HT1080 (cell line): Measurements from ENCODE around the gene PCMTD2. TPM values are rescaled to one million over a fixed set of nuclear protein-coding genes. Genes with fewer than 3 reads are reported as not detected.

Source experiments
- DNase-seq: peaks from one replicate; pipeline ENCODE4 v3.0.0-alpha.2; 2015; ENCODE audit warnings: low read depth
- total RNA-seq: library from RNA; depleted of rRNA; stranded (reverse); fragments of >200 nt; shearing (Covaris generic); gene quantifications from 2 replicates; pipeline ENCODE4 v1.2.3, GENCODE V29; 2014

Gene PCMTD2
- total RNA-seq, 1 experiment from 2014 or later: 11.7 TPM

DNA sequence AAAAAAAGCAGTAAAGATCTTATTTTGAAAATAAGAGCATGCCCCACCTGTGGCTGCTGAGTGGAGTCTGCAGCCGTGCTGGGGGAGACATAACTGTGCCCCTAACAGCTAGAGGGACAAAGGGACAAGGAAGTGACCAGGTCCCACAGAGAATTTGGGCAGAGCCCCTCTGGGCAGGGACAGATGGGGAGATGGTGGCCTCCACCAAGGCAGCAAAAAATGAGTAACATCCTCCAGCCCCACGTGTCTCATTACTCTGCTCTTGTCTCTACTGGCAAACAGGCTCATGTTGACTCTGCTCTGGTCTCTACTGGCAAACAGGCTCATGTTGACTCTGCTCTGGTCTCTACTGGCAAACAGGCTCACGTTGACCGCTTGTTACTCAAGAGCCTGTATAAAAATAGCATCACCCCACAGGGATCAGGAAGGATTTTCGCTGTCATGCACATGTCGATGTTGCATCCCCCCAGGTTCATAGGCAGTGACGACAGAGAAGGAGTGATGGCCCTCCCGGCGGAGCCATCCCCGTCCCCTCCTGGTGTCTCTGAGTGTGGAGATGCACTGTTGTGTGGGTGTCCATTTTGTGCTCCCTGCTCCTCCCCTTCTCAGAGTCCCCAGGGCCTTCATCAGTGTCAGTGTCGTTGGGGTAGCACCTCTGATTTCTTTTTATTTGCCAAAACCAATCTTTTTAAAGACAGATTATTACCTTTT, 17.3 kb upstream of the PCMTD2 start:
- no peak for DNase-seq

GRCh38 chr20:64238851-64239387, 16.6 kb upstream of the PCMTD2 start:
- DNase-seq: no peak

DNA sequence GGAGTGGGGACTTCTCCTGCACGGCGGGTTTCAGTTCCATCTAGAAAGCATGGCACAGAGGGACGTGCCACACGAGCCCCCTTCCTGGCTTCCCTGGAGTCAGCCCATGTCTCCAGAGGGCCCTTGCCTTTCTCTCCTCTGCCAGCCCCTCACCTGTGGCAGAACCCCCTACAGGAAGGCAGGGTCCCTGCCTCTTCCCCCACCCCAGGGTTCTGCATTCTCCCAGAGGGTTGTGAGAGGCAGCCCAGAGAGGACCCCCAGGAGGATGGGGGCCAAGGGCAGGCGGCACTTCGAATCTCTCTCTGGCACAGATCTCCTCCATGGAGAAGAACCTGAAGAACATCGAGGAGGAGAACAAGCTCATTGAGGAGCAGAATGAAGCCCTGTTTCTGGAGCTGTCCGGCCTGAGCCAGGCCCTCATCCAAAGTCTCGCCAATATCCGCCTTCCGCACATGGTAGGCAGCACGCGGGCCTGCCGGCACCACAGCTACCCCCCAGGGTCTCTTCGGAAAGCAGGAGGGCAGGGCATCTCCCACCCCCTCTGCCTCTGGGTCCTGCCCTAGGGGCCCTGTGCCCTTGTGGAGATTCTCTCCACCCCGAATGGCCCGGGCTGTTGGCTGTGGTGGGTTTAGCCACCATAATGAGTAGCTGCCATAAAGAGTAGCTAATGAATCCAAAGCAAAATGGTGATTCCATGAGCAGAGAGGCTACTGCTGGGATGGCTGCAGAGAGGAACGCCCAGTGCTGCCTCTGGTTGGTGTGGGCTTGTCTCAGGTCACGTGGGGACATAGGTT, 15.9 kb upstream of the PCMTD2 start:
- DNase-seq: no peak

DNA sequence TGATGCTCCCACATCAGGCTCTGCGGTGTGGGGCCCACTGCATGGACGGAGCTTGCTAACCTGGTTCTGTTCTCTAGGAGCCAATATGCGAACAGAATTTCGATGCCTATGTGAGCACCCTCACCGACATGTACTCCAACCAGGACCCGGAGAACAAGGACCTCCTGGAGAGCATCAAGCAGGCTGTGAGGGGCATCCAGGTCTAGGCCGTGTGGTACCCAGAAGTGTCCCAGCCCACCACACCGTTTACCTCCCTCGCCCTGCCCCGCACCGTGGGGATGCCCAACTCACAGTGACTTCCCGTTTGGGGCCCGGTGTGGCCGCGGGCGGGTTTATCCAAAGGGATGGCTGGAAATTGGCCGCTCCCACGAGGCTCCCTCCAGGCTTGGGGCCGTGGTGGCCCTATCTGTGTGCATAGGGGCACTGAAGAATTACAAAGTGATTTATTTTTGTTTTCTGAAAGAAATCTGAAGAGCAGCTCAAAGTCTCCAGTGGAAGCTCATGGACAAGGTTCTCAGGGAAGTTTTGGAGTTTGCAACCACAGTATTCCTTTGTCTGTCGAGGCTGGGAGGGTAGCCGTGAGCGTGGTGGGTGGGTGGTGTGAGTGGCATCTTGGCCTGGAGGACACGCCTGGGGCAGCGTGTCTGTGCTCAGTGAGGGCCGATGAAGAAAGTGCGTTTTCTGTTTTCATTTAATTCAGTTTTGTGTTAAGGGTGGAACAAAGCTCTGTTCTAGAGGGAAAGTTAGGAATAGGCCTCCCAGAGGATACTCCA, 15.1 kb upstream of the PCMTD2 start:
- DNase-seq: no peak

DNA sequence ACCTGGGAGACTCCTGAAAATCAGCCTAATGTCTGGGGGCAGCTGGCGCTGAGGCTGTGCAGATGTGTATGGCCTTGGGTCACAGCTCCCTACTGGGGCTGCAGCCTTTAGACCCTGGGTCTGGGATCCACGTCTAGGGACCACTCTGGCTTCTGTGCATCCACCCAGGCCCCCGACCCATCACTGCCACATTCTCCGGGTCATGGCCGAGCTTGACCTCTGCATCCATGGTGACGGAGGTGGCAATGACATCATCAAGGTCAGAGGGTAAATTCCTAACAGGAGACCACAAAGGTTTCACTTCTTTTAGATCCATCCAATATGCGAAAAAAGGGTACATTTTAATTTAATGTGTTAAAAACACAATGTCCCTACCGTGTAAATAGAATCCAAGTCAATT, 14.5 kb upstream of the PCMTD2 start:
- DNase-seq: no peak

DNA sequence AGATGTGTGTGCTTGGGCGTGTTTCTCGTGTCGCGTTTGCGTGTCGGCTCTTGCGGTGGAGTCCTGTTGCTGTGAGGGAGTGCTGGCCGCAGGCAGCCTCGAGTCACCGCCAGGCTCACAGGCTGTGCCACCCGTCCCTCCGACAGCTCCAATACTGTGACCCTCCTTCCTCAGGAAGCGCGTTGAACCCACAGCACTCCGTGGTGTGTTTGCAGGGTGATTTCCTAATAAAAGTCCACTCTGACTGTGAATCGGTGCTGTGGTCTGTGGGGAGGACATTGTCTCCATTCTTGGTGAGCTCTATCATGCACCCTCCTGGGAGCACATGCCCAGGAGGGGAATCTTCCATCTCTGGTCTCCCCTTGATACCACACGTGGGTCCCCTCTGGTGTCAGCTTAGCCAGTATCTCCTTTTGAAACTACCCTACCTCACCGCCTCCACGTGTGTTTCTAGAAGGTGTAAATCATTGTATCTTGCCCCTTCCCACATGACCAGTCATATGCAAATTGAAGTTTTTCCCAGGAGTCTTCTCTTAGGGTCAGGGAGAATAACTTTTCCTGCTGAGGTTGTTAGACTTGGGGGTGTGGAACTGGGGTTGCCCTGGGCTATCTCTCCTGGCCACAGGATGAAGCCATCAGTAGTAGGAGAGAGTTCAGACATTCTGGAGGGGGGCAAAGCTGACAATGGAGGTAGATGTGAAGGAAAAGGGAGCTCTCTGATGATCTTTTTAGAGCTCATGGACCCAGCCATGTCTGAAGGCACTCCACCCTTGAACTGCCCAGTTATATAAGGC, 13.3 kb upstream of the PCMTD2 start:
- DNase-seq: no peak

DNA sequence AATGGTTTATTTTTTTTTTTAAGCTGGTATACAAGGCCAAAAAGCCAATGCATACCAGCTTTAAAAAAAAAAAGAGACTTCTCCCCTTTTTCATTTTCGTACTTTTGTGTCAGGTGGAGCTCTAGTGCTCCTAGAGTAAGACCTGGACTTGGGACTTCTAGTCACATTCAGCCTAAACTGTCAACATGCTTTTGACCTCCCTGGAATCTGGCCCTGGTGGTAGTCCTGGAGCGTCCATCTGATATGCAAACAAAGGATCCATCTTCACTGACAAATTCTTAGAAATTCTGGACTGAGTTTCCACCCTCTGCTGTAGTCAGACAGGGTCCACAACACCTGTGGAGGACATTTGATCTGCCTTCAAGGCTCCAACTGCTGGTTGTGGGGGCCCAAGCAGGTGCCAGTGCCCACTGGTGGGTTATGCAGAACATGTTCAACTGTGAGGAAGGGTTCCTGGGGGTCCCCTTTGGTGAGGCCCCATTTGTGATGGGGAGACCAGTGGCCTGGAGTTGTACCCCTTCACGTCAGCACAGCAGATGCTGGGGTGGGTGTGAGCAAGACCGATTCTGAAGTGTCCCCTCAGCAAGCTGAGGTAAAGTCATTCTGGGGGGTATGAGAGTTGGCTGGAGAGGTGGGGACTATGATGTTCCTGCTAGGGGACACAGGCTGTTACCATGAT, 12.6 kb upstream of the PCMTD2 start:
- no peak for DNase-seq

- no peak for DNase-seq
Measured at GRCh38 chr20:64244281-64244805, 11.2 kb upstream of the PCMTD2 start.

GRCh38 chr20:64244870-64245603, 10.5 kb upstream of the PCMTD2 start:
- DNase-seq: no peak

DNA sequence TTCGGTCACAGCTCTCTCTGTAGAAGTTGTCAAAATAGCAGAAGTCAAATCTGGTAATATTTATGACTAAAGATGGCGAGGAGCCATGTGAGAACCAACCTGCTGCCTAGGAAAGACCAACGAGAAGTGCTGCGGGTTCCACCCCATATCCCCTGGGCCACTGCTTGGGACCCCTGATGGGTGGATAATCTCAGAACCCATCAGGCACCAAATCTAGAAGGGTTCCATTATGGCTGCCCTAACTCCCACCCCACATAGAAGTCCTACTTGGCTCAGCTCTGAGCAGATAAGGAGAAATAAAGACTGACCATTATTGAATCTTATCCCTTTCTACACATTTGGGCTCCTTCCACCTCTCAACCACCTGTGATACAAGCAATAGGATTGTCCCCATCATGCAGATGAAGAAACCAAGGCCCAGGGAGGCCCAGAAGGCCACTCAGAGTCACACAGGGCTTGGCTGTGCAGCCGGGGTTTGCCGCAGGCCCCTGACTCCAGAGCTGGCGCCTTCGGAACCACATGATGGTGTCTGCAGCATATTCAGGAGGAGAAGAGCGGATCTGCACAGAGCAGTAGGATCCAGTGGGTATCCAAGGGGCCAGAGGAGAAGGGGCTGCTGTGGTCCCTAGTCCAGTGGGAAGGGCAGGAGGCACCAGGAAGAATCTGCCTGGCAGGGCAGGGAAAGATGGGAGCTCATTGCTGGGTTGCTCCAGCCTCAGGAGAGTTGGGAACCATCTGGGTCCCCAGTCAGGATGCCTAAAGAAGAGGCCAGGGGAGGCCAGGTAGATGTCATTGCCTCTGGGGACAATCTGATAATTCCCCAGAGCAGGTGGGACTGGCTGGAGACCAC, 9.6 kb upstream of the PCMTD2 start:
- DNase-seq: no peak

- no peak for DNase-seq
Measured at GRCh38 chr20:64246616-64247306, 8.8 kb upstream of the PCMTD2 start.

DNA sequence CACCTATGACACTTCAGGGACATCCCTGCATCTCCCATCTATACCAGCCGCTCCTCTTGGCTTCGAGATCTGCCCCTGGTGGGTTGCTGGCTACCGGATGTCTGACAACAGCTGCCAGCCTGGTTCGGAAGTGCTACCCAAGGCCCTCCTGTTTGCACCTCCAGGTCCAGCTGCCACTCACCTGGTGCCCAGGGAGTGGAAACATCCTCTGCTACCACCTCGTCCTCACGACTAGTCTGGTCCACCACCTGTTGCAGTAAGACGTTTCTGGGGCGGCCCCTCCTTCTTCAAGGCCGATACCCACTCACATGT, 8.3 kb upstream of the PCMTD2 start:
- no peak for DNase-seq

DNA sequence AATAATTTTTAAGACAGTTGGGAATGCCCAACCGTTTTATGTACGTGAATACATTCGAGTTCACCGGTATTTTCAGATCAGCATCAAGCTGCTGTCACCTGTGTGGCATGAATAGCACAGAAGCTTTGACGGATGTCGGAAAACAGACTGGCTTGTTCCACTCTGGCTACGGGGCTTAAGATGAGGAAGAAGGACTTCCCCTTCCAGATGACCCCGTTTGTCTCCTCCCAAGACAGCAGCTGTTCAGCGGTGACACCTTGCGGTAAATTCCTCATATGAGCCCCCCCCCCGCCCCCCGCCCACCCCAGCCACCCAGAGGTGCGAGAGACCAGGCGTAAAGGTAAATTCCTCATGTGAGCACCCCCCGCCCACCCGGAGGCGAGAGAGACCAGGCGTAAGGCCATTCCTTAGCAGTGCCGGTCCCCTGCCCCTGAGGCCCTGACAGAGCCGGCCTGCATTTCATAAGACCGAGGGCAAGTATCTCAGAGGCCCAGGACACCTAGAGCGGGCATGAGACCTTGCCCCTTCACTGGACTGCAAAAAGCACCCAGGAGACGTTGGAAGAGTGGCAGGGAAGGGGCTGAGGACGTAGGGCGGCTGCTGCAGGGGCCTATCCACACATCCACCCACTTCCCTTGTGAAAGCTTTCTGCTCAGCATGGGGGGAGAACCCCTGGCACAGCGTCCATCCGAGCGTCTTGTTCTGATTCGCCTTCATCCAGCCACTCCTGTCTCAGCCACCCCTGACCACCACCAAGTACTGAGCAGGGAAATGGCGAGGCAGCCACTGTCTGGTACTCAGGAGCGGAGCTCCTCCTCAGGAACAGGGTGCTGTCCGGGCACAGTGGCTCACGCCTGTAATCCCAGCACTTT, 7.3 kb upstream of the PCMTD2 start:
- DNase-seq: no peak

DNA sequence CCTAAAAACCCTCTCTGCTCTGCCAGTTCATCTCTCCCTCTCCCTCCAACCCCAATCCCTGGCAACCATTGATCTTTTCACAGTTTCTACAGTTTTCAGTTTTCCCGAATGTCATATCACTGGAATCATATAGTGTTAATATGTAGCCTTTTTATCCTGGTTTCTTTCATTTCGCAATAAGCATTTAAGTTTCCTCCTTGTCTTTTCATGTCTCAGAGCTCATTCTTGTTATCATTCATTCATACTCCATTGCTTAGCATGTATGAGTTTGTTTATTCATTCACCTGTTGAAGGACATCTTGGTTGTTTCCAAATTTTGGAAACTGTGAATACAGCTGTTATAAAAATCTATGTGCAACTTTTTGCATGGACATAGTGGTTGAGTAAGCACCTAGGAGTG, 5.5 kb upstream of the PCMTD2 start:
- DNase-seq: no peak

GRCh38 chr20:64253000-64253383, 2.6 kb upstream of the PCMTD2 start:
- DNase-seq: no peak

DNA sequence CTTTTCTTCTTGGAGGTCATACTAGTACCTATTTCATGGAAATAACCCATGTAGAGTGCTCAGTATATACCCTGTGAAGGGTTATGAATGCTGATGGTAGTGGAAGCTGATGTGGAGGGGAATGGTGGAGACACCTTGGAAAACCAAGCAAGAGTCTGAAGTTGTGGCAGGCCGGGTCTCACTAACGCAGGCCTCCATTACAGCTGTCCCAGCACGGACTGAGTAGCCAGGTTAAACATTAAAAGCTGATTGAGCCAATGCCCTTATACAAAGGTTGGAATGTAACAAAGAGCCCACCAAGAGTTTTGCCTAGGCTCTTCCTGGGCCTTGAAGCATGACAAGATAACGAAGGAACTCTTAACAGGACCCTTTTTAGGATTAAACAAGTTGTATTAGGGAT, 2.1 kb upstream of the PCMTD2 start:
- DNase-seq: no peak

DNA sequence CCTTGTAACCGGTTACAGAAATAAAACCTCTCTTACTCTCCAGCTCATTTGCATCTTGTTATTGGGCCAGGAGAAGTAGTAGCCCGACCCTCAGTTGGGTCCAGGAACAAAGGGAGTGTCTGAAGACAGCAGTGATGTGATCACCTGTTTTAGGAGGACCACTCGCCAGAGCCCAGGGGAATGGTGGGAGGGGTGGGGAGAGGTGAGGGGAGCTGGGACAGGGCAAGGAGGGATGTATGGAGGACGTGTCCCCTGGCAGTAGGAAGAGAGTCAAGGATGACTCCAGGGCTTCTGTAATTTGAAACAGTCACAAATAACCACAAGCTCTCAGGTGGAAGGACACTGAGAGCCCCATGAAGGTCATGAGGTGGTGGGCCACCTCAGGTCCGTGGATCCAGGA, 1.4 kb upstream of the PCMTD2 start:
- no peak for DNase-seq
